HCT116 (cell line): ENCODE measurements around the gene RAVER1. TPM values are rescaled to one million over a fixed set of nuclear protein-coding genes. Genes with fewer than 3 reads are reported as not detected.

Experiments
- total RNA-seq: library from RNA; stranded (reverse); gene quantifications from one replicate; pipeline ENCODE4 v1.2.1, GENCODE V29; 2021; ENCODE audit not compliant: unreplicated experiment

RAVER1 gene
- total RNA-seq, 1 experiment from 2014 or later: 71.0 TPM

Other genes starting within 250 kb of the RAVER1 start
- 18.5 TPM for gene SHFL, start 247.2 kb downstream of the RAVER1 start, total RNA-seq
- not detected for gene ANGPTL6, start 230.9 kb downstream of the RAVER1 start, total RNA-seq
- 101 TPM for gene PPAN, start 227.2 kb downstream of the RAVER1 start, total RNA-seq
- 43.8 TPM for gene P2RY11, start 221.8 kb downstream of the RAVER1 start, total RNA-seq
- 254 TPM for gene EIF3G, start 213.6 kb downstream of the RAVER1 start, total RNA-seq
- 235 TPM for gene DNMT1, start 138.6 kb downstream of the RAVER1 start, total RNA-seq
- gene S1PR2, start 102.2 kb downstream of the RAVER1 start, total RNA-seq: 6.1 TPM
- gene MRPL4, start 81.3 kb downstream of the RAVER1 start, total RNA-seq: 146 TPM
- 5.0 TPM for gene ICAM1, start 62.4 kb downstream of the RAVER1 start, total RNA-seq
- gene ICAM4, start 46.6 kb downstream of the RAVER1 start, total RNA-seq: not detected
- 53.9 TPM for gene ICAM5, start 43.6 kb downstream of the RAVER1 start, total RNA-seq
- gene ZGLP1, start 23.7 kb downstream of the RAVER1 start, total RNA-seq: 5.0 TPM
- 21.0 TPM for gene FDX2, start 17.5 kb downstream of the RAVER1 start, total RNA-seq
- 8.3 TPM for gene ICAM3, start 6.1 kb upstream of the RAVER1 start, total RNA-seq
- gene TYK2, start 47.0 kb upstream of the RAVER1 start, total RNA-seq: 110 TPM
- 260 TPM for gene CDC37, start 70.0 kb upstream of the RAVER1 start, total RNA-seq
- 33.7 TPM for gene PDE4A, start 87.0 kb upstream of the RAVER1 start, total RNA-seq
- 75.2 TPM for gene KEAP1, start 169.8 kb upstream of the RAVER1 start, total RNA-seq
- gene S1PR5, start 183.9 kb upstream of the RAVER1 start, total RNA-seq: 4.4 TPM
- 45.4 TPM for gene ATG4D, start 210.4 kb upstream of the RAVER1 start, total RNA-seq
- 44.0 TPM for gene KRI1, start 232.5 kb upstream of the RAVER1 start, total RNA-seq
- gene CDKN2D, start 235.4 kb upstream of the RAVER1 start, total RNA-seq: 13.8 TPM